ENCODE data around the gene GAREM2.

DNA sequence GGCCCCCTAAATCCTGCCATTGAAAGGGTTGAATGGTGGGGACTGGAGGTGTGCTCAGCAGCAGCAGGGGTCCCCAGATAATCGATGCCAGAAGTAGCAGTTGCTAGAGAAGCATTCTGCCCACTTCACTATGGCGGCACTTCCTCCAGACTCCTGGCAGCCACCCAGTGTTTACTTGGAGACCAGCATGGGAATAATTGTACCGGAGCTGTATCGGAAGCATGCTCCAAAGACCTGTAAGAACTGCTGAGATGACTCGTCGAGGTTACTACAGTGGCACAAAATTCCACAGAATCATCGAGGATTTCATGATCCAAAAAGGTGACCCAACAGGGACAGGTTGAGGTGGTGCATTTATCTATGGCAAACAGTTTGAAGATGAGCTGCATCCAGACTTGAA, 11.0 kb upstream of the GAREM2 start:
- TF ChIP-seq RAD21 (IDR thresholded peaks at IDR 0.05; ENCODE audit: low read depth) (no peak), EP300 (IDR thresholded peaks at IDR 0.05; ENCODE audit: borderline replicate concordance) (no peak), EGR1 (IDR thresholded peaks at IDR 0.05) (no peak)
